Peyer's patch (tissue), 4 donors: Measurements from ENCODE around the gene SLC47A1.

Source experiments
- POLR2A ChIP-seq, 2 donors: fragments of 450-650 bp; IDR thresholded peaks; one replicate each; pipeline ENCODE4 v1.5.1; 2017; ENCODE audit warnings: antibody characterized with exemption in 2 of 2, mild to moderate bottlenecking in 2 of 2, moderate library complexity in 2 of 2
- TF ChIP-seq, protein P1 (sequence below), 6 experiments: fragments of 450-650 bp in 4 of 6; fragments of 200-600 bp in 2 of 6; sonication (generic) in 1 of 6; IDR thresholded peaks; one replicate each; pipeline ENCODE4 v1.5.1; 2017 to 2019; ENCODE audit warnings: antibody characterized with exemption in 6 of 6, mild to moderate bottlenecking in 3 of 6, moderate library complexity in 1 of 6

- TF ChIP-seq, protein P1, sequence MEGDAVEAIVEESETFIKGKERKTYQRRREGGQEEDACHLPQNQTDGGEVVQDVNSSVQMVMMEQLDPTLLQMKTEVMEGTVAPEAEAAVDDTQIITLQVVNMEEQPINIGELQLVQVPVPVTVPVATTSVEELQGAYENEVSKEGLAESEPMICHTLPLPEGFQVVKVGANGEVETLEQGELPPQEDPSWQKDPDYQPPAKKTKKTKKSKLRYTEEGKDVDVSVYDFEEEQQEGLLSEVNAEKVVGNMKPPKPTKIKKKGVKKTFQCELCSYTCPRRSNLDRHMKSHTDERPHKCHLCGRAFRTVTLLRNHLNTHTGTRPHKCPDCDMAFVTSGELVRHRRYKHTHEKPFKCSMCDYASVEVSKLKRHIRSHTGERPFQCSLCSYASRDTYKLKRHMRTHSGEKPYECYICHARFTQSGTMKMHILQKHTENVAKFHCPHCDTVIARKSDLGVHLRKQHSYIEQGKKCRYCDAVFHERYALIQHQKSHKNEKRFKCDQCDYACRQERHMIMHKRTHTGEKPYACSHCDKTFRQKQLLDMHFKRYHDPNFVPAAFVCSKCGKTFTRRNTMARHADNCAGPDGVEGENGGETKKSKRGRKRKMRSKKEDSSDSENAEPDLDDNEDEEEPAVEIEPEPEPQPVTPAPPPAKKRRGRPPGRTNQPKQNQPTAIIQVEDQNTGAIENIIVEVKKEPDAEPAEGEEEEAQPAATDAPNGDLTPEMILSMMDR (IDR thresholded peaks at IDR 0.05) = no peak
- no peak for TF ChIP-seq POLR2A (IDR thresholded peaks at IDR 0.05)
Measured at GRCh38 chr17:19492141-19492540, 41.5 kb upstream of the SLC47A1 start.
